ENCODE results near the gene GOLGA6A.
"Not testable (repeated sequence)": the region's sequence is repeated elsewhere in the genome, so short reads cannot be mapped to it uniquely, and the experiment has no call there.

GOLGA6A gene

GRCh38 chr15:74082450-74082849 lies at the start of gene GOLGA6A:
GOLGA6A (minus strand) TSS chr15:74082550; CDS start chr15:74082509, 41 bp downstream.
- DNase-seq, result not testable (repeated sequence)

GRCh38 chr15:74131628-74132413 lies 49.5 kb upstream of the GOLGA6A start:
- no peak for DNase-seq

- no peak for DNase-seq
Observed at GRCh38 chr15:74130849-74131627, 48.7 kb upstream of the GOLGA6A start.

GRCh38 chr15:74130155-74130848 lies 48.0 kb upstream of the GOLGA6A start, which contains the start of gene ISLR2:
ISLR2 (plus strand) TSS chr15:74130586; CDS start chr15:74132755, 2,169 bp downstream.
- DNase-seq, result no peak

- DNase-seq, result no peak
Observed at GRCh38 chr15:74129586-74130154, 47.3 kb upstream of the GOLGA6A start.

GRCh38 chr15:74128785-74129585 lies 46.6 kb upstream of the GOLGA6A start:
- no peak for DNase-seq

GRCh38 chr15:74127954-74128784 lies 45.8 kb upstream of the GOLGA6A start:
- DNase-seq, result no peak

GRCh38 chr15:74127255-74127953 lies 45.1 kb upstream of the GOLGA6A start:
- DNase-seq, result peak; percentile 88

GRCh38 chr15:74124759-74125158 lies 42.4 kb upstream of the GOLGA6A start:
- DNase-seq, result no peak

GRCh38 chr15:74124196-74124595 lies 41.8 kb upstream of the GOLGA6A start:
- DNase-seq, result no peak

GRCh38 chr15:74123658-74124057 lies 41.3 kb upstream of the GOLGA6A start:
- DNase-seq, result no peak

- DNase-seq, result no peak
Observed at GRCh38 chr15:74123131-74123429, 40.7 kb upstream of the GOLGA6A start.

GRCh38 chr15:74122403-74123130 lies 40.2 kb upstream of the GOLGA6A start:
- DNase-seq, result no peak

- DNase-seq, result no peak
Observed at GRCh38 chr15:74121858-74122257, 39.5 kb upstream of the GOLGA6A start.

GRCh38 chr15:74121039-74121438 lies 38.7 kb upstream of the GOLGA6A start:
- DNase-seq, result no peak

- DNase-seq, result no peak
Observed at GRCh38 chr15:74120426-74120825, 38.1 kb upstream of the GOLGA6A start.

GRCh38 chr15:74109713-74110112 lies 27.4 kb upstream of the GOLGA6A start:
- no peak for DNase-seq

- not testable (repeated sequence) for DNase-seq
Observed at GRCh38 chr15:74108611-74109010, 26.3 kb upstream of the GOLGA6A start.

- no peak for DNase-seq
Observed at GRCh38 chr15:74108111-74108510, 25.8 kb upstream of the GOLGA6A start.
